Hepatic stellate cell (primary cell): ENCODE measurements around the gene GIPR.
"Not testable (repeated sequence)": the region's sequence is repeated elsewhere in the genome, so short reads cannot be mapped to it uniquely, and the experiment has no call there.

Experiments used
- DNase-seq: peaks from one replicate; pipeline ENCODE4 v3.0.0; 2011; ENCODE audit warnings: low spot score

GIPR gene

DNA sequence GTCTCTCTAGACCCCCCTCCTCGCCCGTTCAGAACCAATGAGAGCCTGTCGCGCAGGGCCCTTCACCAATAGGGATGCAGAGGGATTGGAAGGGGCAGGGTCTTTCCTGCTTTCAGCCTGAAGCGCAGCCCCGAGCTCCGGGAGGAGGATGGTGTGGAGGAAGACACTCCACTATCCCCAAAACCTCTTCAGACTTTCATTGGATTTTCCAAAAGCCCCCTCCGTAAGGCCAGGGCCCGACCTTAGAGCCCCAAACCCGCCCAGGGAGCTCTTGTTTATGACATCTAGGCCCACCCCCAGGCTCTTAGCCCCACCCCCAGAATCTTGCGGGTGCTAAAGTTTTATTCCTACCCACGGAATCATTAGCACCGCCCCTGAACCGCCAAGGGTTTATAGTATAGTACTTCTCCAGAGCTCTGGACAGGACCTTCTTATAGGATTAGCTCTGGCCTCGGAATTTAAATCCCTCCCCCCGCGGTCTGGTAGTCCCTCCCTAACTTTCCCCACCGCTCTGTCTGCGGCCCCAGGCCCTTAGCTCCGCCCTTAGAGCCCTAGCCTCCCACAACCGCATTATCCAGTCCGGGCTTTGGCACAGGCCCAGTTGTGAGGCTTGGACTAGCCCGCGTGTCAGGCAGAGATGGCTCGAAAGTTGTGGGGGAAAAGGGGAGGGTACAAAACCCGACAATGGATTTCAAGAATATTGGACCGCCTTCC, 22.2 kb upstream of the GIPR start:
- DNase-seq = peak; percentile 96

DNA sequence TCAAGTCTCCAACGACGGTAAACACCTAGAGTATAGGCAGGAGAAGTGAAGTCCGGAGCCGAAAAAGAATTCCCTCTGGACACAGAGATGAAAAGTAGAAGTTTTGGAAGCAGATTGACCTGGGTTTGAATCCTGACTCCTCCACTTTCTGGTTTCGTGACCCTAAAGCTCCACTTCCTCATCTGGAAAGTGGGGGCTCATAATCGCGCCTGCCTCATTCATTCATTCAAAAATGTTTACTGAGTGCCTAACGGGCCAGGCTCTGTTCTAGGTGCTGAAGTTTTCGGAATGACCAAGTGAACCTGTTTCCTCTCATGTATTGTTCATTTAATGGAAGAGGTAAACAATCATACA, 21.7 kb upstream of the GIPR start:
- no peak for DNase-seq

DNA sequence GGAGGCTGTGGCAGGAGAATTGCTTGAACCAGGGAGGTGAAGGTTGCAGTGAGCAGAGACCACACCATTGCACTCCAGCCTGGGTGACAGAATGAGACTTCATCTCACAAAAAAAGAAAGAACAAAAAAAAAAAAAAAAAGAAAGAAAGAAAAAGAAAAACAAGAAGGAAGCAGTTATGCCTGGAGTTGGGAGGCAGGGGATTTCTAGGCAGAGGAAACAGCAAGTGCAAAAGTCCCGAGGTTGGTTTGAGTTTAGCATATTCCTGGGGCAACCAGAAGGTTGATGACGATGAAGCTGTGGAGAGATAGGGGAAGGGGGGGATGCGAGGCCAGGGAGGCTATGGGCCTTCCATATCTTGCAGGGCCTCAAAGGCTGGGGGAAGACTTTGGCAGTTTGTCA, 17.3 kb upstream of the GIPR start:
- DNase-seq = no peak

DNA sequence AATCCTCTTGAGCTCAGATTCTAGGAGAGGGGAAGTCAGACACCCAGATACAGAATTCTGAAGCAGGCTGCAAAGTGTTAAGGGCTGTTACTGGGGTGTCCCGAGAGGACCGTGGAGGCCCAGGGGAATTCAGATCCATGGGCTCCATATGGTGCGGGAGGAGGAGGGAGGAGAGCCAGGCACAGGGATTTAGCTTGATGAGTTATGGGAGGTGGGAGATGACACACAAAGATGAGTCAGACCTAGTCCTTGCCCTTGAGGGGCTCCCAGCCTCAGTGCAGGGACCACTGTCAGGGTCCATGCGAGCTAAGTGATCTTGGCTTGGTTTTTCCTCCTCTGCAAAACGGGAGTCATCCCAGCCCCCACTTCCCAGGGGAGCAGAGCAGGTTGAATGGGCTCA, 14.4 kb upstream of the GIPR start:
- no peak for DNase-seq

DNA sequence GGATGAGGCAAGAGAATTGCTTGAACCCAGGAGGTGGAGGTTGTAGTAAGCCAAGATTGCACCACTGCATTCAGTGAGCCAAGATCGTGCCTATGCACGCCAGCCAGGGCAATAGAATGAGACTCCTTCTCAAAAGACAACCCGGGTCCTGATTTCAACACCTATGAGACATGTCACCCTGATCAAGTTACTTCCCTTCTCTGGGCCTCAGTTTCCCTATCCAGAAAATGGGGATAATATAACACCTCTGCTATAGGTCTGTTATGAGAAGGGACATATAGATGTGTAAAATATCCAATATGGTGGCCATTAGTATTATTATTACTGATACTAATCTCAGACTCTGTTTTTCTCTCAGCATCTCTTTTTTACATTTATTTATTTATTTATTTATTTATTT, 12.9 kb upstream of the GIPR start:
- no peak for DNase-seq

DNA sequence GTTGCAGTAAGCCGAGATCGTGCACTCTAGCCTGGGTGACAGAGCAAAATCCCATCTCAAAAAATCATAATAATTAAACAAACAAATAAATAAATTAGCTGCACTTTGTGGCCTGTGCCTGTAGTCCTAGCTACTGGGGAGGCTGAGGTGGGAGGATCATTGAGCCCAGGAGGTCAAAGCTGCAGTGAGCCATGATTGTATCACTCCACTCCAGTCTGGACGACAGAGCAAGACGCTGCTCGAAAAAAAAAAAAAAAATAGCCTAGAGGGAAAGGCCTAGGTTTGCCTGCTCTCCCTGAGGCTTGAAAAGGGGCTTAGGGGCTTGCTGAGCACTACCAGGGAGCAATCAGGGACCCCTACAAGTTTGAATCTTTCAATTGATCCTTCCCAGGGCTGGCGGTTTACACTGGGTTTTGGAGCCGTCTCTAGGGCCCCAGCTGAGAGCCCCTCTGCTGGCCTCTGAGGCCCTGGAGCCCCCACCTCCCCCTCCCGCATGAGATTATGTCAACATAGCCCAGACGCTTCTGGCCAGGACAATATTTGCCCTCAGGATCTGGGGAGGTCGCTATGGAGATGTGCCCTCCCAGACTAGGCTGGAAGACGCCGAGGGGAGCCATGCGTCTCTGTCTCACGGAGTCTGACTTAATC, 10.4 kb upstream of the GIPR start:
- DNase-seq = no peak

DNA sequence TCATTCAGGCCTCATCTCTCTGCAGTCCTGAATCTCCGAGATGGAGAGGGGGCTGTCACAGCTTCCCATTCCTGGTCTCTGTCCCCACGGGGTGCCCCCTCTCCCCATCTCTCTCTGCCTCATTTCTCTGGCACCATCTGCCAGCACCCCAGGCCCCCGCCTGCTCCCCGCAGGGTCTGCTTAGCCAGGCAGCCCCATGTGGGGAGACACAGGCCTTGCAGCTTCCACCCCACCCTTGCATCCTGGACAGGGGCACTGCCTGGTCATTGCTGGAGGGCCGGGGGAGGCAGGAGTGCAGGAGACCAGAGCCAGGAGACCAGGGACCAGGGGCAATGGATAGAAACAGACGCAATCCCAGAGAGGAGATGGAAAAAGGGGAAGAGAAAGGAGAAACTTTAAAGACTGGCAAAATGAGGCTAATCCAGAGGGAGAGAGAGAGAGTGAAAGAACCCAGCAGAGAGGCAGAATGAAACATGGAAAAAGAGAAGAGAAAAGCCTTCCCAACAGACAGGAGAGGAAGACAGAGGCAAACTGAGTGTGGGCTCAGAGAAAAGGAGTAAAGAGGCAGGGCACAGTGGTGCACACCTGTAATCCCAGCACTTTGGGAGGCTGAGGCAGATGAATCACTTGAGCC, 8.8 kb upstream of the GIPR start:
- DNase-seq = no peak

DNA sequence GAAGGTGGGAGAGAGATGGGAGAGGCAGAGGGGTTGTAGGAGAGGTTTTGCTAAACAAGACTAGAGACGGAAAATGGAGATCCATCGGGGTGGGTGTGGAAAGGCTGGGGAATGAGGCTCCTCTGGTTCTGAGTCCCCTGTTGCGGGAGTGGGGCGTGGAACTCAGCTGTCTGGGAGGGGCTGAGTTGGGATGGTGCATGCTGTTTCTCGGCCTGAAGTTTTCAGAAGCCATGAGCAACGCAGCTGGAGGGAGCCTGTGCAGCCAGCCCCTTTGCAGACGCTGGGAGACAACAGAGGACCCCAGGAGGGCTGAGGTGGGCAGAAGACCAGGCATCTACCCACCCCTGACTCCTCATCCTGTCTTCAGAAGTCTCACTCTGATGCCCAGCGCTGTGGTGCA, 7.4 kb upstream of the GIPR start:
- DNase-seq = no peak

DNA sequence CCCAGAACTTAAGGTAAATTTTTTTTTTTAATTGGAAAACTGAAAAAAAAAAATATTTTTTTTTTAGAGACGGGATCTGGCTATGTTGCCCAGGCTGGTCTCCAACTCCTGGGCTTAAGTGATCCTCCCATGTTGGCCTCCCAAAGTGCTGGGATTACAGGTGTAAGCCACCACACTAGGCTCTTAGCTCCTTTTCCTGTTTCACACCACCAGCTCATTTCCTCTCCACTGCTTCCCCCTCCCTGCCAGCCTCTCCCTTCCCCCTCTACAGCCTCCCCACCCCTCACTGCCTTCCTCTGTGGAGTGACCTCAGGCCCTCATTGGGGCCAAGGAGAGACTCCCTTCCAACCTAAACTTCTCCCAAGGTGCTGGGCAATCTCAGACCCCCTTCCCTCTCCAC, 4.2 kb upstream of the GIPR start:
- no peak for DNase-seq

DNA sequence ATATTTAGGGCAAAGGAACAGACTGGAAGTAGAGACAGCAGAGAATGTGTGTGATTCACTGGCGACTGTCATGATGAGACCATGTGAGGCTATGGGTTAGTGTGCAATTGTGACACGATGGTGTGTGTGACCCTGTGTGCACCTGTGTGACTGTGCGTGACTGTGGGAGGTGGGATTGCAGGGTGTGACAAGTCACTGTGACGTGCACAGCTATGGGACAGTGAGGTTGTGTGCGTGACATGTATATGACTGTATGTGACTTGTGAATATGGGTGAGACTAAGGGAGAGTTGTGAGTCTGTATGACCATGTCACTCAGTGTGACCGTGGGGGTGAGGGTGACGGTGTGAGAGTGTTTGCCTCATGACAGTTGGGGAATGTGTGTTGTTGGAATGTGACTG, 3.4 kb upstream of the GIPR start:
- DNase-seq = no peak

DNA sequence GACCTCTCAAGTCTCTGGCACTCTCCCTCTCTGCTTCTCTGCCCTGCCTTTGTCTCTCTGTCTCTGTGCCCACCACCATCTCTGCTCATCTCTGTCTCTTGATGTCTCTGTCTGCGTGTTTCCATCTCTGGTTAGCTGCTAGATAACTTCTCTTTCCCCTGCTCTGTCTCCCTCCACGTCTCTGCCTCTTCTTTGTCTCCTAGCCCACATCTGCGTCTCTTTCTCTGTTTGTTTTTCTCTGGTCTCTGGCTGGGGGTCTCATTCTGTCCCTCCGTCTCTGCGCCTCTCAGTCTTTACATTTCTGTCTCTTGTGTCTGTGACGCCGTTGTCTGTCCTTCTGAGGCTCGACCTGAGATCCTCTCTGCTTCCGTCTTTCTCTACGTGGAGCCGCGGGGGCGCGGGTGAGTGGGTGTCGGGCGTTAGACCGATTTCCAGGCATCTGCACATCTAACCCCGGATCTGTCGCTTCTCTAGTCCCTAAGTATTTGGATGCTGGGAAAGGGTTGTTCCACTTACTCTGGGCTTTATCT, 386 bp downstream of the GIPR start:
- DNase-seq = peak; percentile 38

DNA sequence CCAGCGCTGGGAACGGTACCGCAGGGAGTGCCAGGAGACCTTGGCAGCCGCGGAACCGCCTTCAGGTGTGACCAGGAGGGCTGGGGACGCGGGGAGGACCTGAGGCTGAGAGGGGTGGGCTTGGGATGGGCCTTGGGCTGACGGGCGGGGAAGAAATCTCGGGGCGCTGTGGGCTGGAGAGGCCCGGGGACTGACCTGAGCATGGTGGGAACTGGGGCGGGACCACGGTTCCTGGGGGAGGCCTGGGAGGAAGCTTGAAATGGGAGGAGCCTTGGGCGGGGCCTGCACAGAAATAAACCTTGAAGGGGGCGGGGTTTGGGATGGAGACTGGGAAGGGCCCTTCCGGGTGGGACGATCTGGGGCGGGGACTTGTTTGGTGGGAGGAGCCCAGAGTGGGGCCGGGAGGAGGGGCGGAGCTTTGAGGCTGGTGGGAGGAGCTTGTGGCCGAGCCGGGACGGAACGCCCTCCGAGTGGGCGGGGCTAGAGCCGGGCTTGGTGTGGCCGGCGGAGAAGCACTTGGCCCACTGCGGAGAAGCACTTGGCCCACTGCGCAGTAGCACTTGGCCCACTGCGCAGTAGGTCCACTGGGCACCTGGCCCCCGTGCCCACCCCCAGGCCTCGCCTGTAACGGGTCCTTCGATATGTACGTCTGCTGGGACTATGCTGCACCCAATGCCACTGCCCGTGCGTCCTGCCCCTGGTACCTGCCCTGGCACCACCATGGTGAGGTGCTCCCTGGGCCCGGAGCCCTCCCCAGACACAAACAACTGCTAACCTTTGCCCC, 2.8 kb downstream of the GIPR start:
- peak; percentile 91 for DNase-seq

DNA sequence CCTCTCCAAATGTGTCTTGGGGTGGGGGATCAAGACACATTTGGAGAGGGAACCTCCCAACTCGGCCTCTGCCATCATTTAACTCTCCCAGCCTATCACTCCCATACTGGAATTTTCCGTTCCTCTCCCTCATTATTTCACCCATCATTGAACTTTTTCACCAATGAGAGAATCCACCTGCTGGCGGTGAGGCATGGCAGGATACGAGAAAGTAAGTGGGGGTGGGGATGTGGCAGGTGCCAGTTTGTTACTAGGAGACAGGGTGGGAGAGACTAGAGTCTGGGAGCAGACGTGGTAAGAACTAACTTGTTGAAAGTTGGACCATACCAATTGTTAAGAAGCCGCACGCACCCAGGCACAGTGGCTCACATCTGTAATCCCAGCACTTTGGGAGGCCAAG, 6.9 kb downstream of the GIPR start:
- no peak for DNase-seq

DNA sequence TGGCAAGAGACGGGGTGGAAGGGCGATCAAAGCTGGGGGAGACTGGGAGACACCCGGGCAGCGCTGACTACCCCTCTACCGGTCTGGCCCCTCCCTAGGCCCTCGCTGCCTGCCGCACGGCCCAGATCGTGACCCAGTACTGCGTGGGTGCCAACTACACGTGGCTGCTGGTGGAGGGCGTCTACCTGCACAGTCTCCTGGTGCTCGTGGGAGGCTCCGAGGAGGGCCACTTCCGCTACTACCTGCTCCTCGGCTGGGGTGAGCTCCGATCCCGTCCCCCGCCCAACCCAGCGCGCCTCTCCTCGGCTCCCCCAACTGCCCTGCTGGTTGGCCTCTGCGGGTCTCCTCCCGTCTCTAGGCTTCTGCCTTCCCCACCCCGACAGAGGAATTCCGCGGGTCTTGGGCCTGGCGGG, 8.8 kb downstream of the GIPR start:
- no peak for DNase-seq

DNA sequence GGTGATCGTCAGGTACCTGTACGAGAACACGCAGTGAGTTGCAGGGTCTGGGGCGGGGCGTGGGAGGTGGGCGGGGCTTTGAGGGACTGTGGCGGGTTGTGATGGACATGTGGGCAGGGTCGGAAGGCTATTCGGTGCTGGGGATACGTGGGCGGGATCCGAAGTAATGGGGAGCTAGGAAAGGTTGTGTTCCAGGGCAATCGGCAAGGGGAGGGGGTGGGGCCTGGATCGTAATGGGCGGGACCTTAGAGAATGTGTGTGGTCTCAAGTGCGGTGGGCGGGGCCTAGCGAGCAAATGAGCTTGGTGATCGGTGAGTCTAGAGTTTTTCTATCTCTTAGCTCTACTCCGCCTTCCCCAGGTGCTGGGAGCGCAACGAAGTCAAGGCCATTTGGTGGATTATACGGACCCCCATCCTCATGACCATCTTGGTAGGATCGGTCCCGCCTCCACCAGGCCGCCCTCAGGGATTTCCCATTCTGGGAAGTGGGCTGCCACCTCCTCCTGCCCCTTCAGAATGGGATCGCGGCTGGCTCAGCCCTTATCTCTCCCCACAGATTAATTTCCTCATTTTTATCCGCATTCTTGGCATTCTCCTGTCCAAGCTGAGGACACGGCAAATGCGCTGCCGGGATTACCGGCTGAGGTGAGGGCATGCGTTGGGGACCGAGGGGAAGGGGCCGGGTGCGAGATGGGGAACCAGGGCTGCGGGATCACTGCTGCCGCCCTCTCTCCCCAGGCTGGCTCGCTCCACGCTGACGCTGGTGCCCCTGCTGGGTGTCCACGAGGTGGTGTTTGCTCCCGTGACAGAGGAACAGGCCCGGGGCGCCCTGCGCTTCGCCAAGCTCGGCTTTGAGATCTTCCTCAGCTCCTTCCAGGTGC, 9.6 kb downstream of the GIPR start:
- peak; percentile 61 for DNase-seq

DNA sequence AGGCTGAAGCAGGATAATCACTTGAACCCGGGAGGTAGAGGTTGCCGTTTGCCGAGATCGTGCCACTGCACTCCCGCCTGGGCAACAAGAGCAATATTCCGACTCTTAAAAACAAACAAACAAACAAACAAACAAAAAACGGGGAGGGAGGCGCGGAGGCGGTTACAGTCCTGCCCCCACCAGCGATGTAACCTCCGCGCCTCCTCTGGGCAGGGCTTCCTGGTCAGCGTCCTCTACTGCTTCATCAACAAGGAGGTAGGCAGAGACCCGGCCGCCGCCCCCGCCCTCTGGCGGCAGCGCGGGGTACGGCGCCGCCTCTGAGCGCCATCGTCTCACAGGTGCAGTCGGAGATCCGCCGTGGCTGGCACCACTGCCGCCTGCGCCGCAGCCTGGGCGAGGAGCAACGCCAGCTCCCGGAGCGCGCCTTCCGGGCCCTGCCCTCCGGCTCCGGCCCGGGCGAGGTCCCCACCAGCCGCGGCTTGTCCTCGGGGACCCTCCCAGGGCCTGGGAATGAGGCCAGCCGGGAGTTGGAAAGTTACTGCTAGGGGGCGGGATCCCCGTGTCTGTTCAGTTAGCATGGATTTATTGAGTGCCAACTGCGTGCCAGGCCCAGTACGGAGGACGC, 13.5 kb downstream of the GIPR start:
- peak; percentile 89 for DNase-seq

DNA sequence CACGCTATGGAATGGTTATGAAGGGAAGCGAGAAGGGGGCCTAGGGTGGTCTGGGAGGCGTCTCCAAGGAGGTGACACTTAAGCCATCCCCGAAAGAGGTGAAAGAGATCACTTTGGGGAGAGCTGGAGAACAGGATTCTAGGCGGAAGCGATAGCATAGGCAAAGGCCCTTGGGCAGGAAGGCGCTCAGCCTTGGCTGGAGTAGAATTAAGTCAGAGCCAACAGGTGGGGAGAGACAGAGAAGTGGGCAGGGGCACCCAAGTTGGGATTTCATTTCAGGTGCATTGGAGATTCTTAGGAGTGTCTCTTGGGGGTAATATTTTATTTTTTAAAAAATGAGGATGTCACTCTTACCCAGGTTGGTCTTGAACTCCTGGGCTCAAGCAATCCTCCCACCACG, 14.1 kb downstream of the GIPR start:
- no peak for DNase-seq

DNA sequence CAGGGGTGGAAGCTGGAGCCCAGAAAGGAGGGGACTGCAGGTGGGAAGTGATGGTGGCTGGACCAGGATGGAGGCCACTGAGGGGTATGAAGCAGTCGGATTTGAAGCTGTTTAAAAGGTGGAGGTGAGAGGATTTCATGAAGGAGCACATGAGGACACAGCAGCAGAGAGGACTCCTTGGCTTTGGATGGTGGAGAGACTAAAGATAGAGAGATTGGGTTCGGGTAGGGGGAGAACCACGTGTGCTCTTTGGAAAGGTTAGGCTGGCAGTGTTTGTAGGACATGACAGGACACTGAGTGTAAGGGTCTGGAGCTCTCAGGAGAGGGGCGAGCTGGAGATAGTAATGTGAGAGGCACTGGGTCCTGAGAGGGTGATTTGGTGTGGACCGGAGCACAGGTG, 14.9 kb downstream of the GIPR start:
- no peak for DNase-seq

DNA sequence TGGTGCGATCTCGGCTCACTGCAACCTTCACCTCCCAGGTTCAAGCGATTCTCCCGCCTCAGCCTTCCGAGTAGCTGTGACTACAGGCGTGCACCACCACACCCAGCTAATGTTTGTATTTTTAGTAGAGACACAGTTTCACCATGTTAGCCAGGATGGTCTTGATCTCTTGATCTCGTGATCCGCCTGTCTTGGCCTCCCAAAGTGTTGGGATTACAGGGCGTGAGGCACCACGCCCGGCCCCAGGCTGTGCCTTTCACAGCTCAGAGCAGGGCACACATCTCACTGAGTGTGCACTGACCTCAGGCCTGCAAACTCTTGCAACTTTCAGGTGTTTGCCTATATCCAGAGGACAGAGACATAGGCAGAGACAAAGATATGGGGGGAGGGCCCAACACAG, 17.0 kb downstream of the GIPR start:
- DNase-seq = not testable (repeated sequence)

DNA sequence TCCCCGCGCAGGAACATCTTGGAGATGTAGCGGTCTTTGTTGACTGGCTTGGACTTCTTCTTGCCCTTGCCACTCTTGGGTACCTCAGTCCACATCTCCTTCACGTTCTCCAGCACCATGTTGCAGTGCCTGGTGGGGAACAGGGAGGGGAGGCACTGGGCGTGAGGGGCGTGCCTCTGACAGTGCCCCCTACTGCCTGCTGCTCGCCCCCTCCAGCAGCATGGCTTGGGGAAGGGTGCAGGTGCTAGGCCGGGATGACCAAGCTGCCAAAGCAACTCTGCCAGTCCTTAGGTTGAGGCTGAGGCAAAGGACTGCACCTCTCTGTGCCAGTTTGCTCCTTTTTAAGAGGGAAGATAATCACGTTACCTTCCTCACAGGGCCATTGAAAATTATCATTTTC, 19.6 kb downstream of the GIPR start:
- DNase-seq = no peak

DNA sequence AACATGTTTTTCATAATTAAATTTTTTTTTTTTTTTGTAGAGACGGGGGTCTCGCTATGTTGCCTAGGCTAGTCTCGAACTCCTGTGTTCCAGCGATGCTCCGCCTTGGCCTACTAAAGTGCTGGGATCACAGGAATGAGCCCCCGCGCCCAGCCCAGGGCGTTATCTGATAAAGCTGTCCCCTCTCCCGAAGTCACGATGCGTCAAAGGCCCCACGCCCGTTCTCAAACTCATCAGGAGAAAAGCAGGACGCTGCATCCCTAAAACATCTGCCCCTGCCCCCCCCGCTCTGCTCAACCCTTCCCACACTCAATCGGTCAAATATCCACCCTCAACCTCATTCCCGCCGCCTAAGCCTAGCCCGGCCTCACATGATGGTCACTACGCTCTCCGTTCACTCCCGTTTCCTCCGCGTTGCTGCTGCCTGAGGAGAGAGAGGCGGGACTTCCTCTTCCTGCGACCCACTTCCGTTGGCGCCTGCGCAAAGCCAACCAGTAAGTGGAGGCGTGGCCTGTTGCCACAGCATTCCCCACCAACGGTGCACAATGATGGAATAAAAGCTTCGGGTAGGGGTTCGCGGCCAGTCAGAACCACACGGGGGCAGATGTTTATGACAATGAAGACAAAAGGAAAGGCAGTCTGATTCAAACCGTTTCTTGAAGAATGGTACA, 23.6 kb downstream of the GIPR start, which contains the start of gene SNRPD2:
Gene SNRPD2, minus strand, starts transcription at position 438 of the 671 bp plus-strand sequence. Its CDS starts 65 bp downstream, at position 373.
- peak; percentile 97 for DNase-seq
